DMS 273 (cell line): Measurements from ENCODE around the gene COL7A1.
A peak's percentile ranks its signal among the peaks of the same experiment; 100 is the strongest.
"Not testable (repeated sequence)": the region's sequence is repeated elsewhere in the genome, so short reads cannot be mapped to it uniquely, and the experiment has no call there.

ENCODE experiments used
- DNase-seq: peaks from one replicate; lab custom pipeline; 2025; ENCODE audit not compliant: unreplicated experiment; lab: John Stamatoyannopoulos, UW

COL7A1 gene

GRCh38 chr3:48564667-48565066 lies 30.5 kb downstream of the COL7A1 start:
- no peak for DNase-seq

DNA sequence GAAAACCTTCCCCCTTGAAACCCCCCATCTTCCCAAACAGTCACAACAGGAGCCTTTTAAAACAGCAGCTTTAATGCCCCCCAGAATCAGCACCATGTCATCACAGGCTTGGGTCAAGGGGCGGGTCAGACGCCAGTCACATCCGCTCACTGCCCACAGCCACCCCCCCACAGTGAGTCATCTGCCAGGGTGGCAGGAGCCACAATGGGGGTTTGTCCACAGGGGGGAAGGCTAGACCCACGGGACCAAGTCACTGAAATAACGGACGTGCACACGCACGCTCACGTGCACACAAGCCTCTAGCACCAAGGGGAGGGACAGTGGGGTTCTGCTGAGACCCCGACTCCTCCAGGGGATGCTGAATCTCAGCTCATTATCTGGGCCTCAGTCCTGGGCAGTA lies 31.1 kb downstream of the COL7A1 start:
- DNase-seq: no peak

DNA sequence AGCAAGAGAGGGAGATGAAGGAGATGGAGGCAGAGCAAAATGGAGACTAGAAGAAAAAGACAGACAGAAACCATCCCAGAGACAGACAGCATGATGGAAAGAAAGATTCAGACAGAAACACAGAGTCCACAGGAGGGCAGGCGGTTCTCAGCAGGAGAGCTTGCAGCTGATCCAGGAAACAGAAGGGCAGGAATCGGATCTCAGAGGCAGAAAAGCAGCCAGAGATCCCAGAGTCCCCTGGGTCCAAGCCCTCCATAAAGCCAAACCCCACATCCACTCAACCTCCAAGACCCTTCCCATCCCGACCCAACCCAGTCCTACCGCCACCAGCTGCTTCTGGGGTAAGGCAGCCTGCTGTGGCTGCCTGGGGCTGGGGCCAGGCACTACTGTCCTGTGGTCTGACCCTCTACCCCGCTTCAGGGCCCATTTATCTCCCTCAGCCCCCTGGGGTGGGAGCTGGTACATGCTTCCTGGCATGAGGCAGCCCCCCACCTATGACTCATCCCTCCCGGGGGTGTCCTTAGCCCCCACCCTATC lies 31.7 kb downstream of the COL7A1 start, which contains the start of gene UCN2:
Gene UCN2, minus strand, starts transcription at position 400 of the 537 bp plus-strand sequence. CDS start 657 bp downstream, outside the sequence.
- DNase-seq: peak; percentile 68

DNA sequence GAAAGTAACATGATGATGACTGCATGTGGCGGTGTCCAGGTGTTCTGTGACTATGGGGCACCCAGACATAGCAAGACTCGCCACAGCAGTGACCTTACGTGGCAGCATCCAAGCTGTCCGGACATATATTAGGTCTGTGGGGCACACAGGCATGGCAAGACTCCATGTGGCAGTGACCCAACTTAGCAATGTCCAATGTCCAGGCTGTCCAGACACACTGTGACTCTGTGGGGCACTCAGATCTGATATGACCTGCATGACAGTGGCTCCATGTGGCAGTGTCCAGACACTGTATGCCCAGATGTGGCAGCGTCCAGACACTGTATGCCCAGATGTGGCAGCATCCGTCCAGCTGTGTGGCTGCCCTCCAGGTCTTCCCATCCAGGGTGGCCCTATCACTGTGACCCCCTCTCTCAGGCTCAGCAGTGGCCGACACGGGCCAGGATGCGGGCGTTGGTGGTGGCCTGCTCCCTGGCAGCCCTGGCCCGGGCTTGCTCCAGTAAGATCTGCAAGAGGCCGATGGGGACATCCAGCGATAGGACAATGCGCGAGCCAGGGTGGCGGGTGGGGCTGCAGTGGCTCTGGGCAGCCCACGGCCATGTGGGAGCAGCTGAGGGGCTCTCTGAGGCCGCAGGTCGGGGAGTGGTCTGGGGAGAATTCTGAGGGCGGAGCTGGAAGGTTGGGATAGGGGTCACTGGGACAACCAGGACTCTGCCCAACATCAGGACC lies 32.6 kb downstream of the COL7A1 start:
- no peak for DNase-seq

GRCh38 chr3:48561045-48561736 lies 33.9 kb downstream of the COL7A1 start:
- DNase-seq: peak; percentile 30

- DNase-seq: peak; percentile 44
Observed at GRCh38 chr3:48560648-48561018, 34.5 kb downstream of the COL7A1 start.

DNA sequence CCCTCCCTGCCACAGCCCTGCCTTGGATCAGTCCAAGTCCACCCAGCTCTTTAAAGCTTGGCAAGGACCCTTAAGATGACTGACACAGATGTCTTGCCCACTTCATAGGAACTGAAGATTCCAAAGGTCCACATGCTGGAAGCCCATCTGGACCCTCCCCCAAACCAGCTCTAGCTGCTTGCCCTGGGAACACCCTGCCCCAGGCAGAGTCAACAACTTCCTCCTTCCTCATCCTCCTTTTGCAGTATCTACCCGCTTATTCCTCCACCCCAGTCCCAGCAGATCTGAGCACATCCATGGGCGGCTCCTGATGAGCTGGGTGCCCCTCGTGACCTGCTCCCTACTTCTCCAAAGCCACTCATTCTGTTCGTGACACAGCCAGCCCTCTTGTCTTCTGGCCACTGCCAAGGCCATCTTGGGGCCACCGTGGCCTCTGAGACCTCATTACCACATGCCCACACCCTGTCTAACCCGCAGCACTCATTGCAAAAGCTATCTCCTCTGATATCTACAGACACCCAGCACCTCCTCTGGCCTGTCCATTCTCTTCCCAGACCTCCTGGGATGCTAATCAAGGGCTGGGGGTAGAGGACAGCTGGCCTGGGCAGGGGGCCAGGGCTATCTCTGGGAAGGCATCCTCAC lies 36.5 kb downstream of the COL7A1 start:
- DNase-seq: no peak

- peak; percentile 98 for DNase-seq
Observed at GRCh38 chr3:48556796-48557626, 38.1 kb downstream of the COL7A1 start, which contains the start of gene PFKFB4. Gene PFKFB4 (minus strand): TSS chr3:48556803. CDS start chr3:48556777, 26 bp downstream.

- DNase-seq: no peak
Observed at GRCh38 chr3:48555949-48556795, 39.0 kb downstream of the COL7A1 start.

DNA sequence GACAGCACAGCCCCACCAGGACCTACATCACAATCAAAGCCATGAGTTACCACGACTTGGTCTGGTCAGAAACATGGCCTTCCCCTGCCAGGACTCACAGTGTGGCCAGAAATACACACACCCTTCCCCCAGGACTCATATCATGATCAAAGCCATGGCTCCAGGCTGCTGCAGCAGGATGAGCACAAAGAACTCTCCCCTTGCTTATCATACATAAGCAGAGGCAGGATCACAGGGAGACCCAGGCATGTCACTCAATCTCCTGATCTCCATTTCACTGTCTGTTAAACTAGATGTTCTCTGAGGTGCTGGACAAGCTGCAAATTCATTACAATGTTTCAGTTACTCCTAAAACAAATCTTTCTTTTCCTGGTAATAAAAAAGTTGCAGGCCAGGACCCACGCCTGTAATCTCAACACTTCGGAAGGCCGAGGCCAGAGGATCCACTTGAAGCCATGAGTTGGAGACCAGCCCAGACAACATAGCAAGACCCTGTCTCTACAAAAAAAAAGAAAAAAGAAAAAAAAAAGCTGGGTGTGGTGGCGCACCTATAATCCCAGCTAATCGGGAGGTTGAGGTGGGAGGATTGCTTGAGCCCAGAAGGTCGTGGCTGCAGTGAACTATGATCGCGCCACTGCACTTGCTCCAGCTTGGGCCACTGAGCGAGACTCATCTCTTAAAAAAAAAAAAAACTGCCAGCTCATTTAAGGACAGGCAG lies 39.7 kb downstream of the COL7A1 start:
- no peak for DNase-seq

- DNase-seq: no peak
Observed at GRCh38 chr3:48553886-48554845, 41.0 kb downstream of the COL7A1 start.

DNA sequence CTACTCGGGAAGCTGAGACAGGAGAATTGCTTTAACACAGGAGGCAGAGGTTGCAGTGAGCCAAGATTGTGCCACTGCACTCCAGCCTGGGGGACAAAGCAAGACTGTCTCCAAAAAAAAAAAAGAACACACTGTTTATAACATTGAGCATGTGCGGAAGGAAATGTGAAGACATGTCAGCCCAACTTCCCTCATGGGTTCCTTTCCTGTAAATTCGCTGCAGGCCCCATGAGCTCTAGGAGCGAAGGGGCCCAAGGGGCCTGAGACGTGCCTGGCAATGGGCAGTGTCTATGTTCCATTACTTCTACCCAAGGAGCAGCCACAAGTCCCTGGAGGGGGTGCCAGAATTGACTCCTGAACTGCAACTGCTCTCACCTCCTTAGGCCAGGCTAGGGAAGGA lies 41.8 kb downstream of the COL7A1 start:
- no peak for DNase-seq

GRCh38 chr3:48552111-48552951 lies 42.8 kb downstream of the COL7A1 start:
- DNase-seq: no peak

DNA sequence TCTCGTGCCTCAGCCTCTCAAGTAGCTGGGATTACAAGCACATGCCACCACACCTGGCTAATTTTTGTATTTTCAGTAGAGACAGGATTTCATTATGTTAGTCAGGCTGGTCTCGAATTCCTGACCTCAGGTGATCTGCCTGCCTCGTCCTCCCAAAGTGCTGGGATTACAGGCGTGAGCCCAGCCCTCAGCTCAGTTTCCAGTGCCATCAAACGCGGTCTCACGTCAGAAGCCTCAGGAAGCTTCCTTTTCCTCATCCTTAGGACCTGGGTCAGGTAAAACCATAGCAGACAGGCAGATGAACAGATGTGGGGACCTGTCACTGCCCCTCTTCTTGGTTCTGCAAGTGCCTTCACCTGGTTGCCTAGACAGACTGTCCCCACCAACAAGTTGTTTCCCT lies 43.5 kb downstream of the COL7A1 start:
- not testable (repeated sequence) for DNase-seq

DNA sequence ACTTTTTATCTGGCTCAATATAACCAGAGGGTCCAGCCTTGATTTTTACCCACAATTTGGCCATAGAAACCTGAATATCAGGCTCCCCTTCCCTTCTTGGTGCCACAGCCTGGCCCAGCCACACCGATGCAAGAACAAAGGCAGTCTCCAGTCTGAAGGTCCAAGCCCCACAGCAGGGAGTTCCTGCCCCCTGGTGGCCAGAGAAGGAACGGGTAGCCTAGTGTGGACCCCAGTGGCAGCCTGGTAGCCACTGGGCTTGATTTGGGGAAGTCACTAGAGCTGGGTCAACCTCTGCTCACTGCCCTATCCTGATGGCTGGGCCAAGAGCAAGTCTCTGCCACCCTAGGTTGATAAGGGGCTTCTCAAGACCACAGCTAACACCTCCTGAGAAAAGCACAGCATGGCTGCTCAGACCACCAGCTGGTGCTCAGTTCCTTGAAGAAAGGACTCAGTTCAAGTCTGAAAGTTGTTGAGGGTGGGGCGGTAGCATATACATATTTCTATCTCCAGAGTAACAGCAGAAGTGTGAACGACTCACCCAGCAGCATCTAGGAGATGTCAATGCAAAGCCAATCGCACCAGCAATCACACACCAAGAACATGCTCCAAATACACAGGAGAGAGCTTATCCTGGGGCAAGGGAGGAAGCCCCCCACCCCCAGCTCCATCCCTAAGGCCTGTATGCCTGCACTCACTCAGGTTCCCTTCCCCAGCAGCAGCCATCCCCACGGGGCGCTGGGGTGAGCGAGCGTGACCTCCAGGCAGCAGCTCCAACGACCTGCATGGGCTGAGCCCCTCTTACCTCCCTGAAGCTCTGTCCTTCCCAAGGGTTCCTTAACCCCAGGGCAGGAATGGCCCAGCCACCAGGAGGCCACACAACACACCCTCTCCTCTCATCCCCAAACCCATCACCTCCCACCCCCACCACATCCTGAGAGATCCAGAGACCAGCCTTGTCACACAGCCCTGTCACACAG lies 46.1 kb downstream of the COL7A1 start:
- peak; percentile 84 for DNase-seq

DNA sequence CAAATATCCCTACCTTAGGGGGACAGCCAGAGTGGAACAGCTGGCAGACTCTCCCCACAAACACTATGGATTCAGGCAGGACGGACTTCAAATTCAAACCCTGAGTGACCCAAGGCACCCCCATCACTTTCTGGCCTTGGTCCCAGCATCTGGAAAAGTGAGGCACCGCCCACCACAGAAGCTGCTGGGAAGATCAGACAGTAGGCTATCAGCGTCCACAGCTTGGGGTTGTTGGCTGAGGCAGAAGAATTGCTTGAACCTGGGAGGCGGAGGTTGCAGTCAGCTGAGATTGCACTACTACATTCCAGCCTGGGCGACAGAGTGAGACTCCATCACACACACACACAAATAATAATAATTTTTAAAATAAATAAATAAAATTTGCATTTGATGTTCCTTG lies 47.0 kb downstream of the COL7A1 start:
- no peak for DNase-seq
